ENCODE data around the gene IFRD2. TPM values are rescaled to one million over a fixed set of nuclear protein-coding genes. Genes with fewer than 3 reads are reported as not detected.

IFRD2 gene
- total RNA-seq (10 to 100 TPM; 46.8 to 58.8 TPM), polyA plus RNA-seq (10 to 100 TPM; 34.6 to 47.1 TPM)
- long read RNA-seq, donor 1, transcript IFRD2-202 (12 exons, 2,109 nt), result major isoform, 435 of 586 reads
- long read RNA-seq, donor 1, partial matches to known transcripts, result 40 of 586 reads
- long read RNA-seq, donor 1, other reads (novel, unspliced or antisense), result 110 of 586 reads
- long read RNA-seq, donor 2, transcript IFRD2-202 (12 exons, 2,109 nt), result major isoform, 40 of 78 reads
- long read RNA-seq, donor 2, partial matches to known transcripts, result 13 of 78 reads
- long read RNA-seq, donor 2, other reads (novel, unspliced or antisense), result 24 of 78 reads

GRCh38 chr3:50292159-50293078, at the start of gene IFRD2:
Gene IFRD2 (minus strand): TSS chr3:50292429. CDS start chr3:50292274, 155 bp downstream.
- ATAC-seq (ENCODE audit: low FRiP score), result peak; percentile 97
- peak within 1 kb of the TSS in 1 of 2 donors; percentile 87 for H3K27ac ChIP-seq (ENCODE audit: low read depth in 1 of 2, low read length in 2 of 2)
- peak within 1 kb of the TSS; percentile 56 to 68 for H3K4me3 ChIP-seq (ENCODE audit: low read length in 2 of 2)
- H3K36me3 ChIP-seq (ENCODE audit: control insufficient read depth in 1 of 2, insufficient read depth in 2 of 2, low read length in 1 of 2), result peaks cover 0 to 2% of the 10 kb centered on the region in 2 donors
- no peaks in the 10 kb centered on the region for H3K4me1 ChIP-seq (ENCODE audit: control insufficient read depth in 1 of 2, insufficient read depth in 2 of 2, low read length in 2 of 2)
- intact Hi-C loops (cut with DNase I), result no loop called here
- H3K9me3 ChIP-seq (ENCODE audit: control insufficient read depth, low read length), result no peaks in the 10 kb centered on the region
- peak; percentile 99 for DNase-seq
- 1% methylated on average over 65 to 67 of the region's 67 CpGs for WGBS, 2 donors
- no peaks in the 10 kb centered on the region for H3K27me3 ChIP-seq (ENCODE audit: control insufficient read depth in 1 of 2, insufficient read depth in 2 of 2, low read length in 1 of 2)

- ATAC-seq (ENCODE audit: low FRiP score) (no peak), DNase-seq (no peak)
- Histone ChIP-seq H3K27me3 (ENCODE audit: control insufficient read depth in 1 of 2, insufficient read depth in 2 of 2, low read length in 1 of 2) (no peaks in the 10 kb centered on the region), H3K4me1 (ENCODE audit: control insufficient read depth in 1 of 2, insufficient read depth in 2 of 2, low read length in 2 of 2) (no peaks in the 10 kb centered on the region), H3K9me3 (ENCODE audit: control insufficient read depth, low read length) (no peaks in the 10 kb centered on the region), H3K4me3 (ENCODE audit: low read length in 2 of 2) (no peak overlapping the region), H3K36me3 (ENCODE audit: control insufficient read depth in 1 of 2, insufficient read depth in 2 of 2, low read length in 1 of 2) (no peaks in the 10 kb centered on the region), H3K27ac (ENCODE audit: low read depth in 1 of 2, low read length in 2 of 2) (no peak overlapping the region)
- 90 to 95% methylated on average over 9 of the region's 9 CpGs for WGBS, 2 donors
- intact Hi-C loops (cut with DNase I), result no loop called here
These were observed 49.3 kb upstream of the IFRD2 start for GRCh38 chr3:50341537-50341936.

- no peaks in the 10 kb centered on the region for H3K4me1 ChIP-seq (ENCODE audit: control insufficient read depth in 1 of 2, insufficient read depth in 2 of 2, low read length in 2 of 2)
- 5% methylated on average over 82 to 85 of the region's 85 CpGs for WGBS, 2 donors
These were observed 48.5 kb upstream of the IFRD2 start, which contains the start of gene RASSF1 for GRCh38 chr3:50340448-50341329. Gene RASSF1 (minus strand): TSS chr3:50340836. CDS start chr3:50340805, 31 bp downstream.

GRCh38 chr3:50340147-50340447, 47.9 kb upstream of the IFRD2 start:
- WGBS, 2 donors, result 20 to 33% methylated on average over 9 of the region's 9 CpGs
- H3K4me1 ChIP-seq (ENCODE audit: control insufficient read depth in 1 of 2, insufficient read depth in 2 of 2, low read length in 2 of 2), result no peaks in the 10 kb centered on the region
- no peaks in the 10 kb centered on the region for H3K9me3 ChIP-seq (ENCODE audit: control insufficient read depth, low read length)
- no peaks in the 10 kb centered on the region for H3K27me3 ChIP-seq (ENCODE audit: control insufficient read depth in 1 of 2, insufficient read depth in 2 of 2, low read length in 1 of 2)
- DNase-seq (no peak), ATAC-seq (ENCODE audit: low FRiP score) (no peak)
- H3K36me3 ChIP-seq (ENCODE audit: control insufficient read depth in 1 of 2, insufficient read depth in 2 of 2, low read length in 1 of 2), result no peaks in the 10 kb centered on the region
- H3K4me3 ChIP-seq (ENCODE audit: low read length in 2 of 2), result peak overlapping the region in 1 of 2 donors; percentile 39
- intact Hi-C loops (cut with DNase I), result no loop called here
- H3K27ac ChIP-seq (ENCODE audit: low read depth in 1 of 2, low read length in 2 of 2), result peak overlapping the region in 1 of 2 donors; percentile 2

More at GRCh38 chr3:50340448-50341329, 48.5 kb upstream of the IFRD2 start, which contains the start of gene RASSF1:
- H3K4me3 ChIP-seq (ENCODE audit: low read length in 2 of 2), result peak within 1 kb of the TSS in 1 of 2 donors; percentile 39
- ATAC-seq (ENCODE audit: low FRiP score) (peak; percentile 68), DNase-seq (peak; percentile 89 to 93)
- no peaks in the 10 kb centered on the region for H3K9me3 ChIP-seq (ENCODE audit: control insufficient read depth, low read length)
- peak within 1 kb of the TSS in 1 of 2 donors; percentile 2 for H3K27ac ChIP-seq (ENCODE audit: low read depth in 1 of 2, low read length in 2 of 2)
- intact Hi-C loops (cut with DNase I), result no loop called here
- H3K36me3 ChIP-seq (ENCODE audit: control insufficient read depth in 1 of 2, insufficient read depth in 2 of 2, low read length in 1 of 2), result no peaks in the 10 kb centered on the region
- H3K27me3 ChIP-seq (ENCODE audit: control insufficient read depth in 1 of 2, insufficient read depth in 2 of 2, low read length in 1 of 2), result no peaks in the 10 kb centered on the region

GRCh38 chr3:50339485-50340146, 47.4 kb upstream of the IFRD2 start:
- Histone ChIP-seq H3K9me3 (ENCODE audit: control insufficient read depth, low read length) (no peaks in the 10 kb centered on the region), H3K27me3 (ENCODE audit: control insufficient read depth in 1 of 2, insufficient read depth in 2 of 2, low read length in 1 of 2) (no peaks in the 10 kb centered on the region), H3K36me3 (ENCODE audit: control insufficient read depth in 1 of 2, insufficient read depth in 2 of 2, low read length in 1 of 2) (no peaks in the 10 kb centered on the region), H3K4me1 (ENCODE audit: control insufficient read depth in 1 of 2, insufficient read depth in 2 of 2, low read length in 2 of 2) (no peaks in the 10 kb centered on the region), H3K27ac (ENCODE audit: low read depth in 1 of 2, low read length in 2 of 2) (no peak overlapping the region), H3K4me3 (ENCODE audit: low read length in 2 of 2) (peak overlapping the region in 1 of 2 donors; percentile 39)
- ATAC-seq (ENCODE audit: low FRiP score) (no peak), DNase-seq (no peak)
- intact Hi-C loops (cut with DNase I), result no loop called here
- WGBS, 2 donors, result 77 to 80% methylated on average over 14 of the region's 14 CpGs

- WGBS, 2 donors, result 69 to 72% methylated on average over 5 of the region's 5 CpGs
- DNase-seq (no peak), ATAC-seq (ENCODE audit: low FRiP score) (no peak)
- H3K4me3 ChIP-seq (ENCODE audit: low read length in 2 of 2), result no peak overlapping the region
- H3K36me3 ChIP-seq (ENCODE audit: control insufficient read depth in 1 of 2, insufficient read depth in 2 of 2, low read length in 1 of 2), result no peaks in the 10 kb centered on the region
- H3K27me3 ChIP-seq (ENCODE audit: control insufficient read depth in 1 of 2, insufficient read depth in 2 of 2, low read length in 1 of 2), result no peaks in the 10 kb centered on the region
- H3K4me1 ChIP-seq (ENCODE audit: control insufficient read depth in 1 of 2, insufficient read depth in 2 of 2, low read length in 2 of 2), result peaks cover 0 to 5% of the 10 kb centered on the region in 2 donors
- H3K9me3 ChIP-seq (ENCODE audit: control insufficient read depth, low read length), result no peaks in the 10 kb centered on the region
- peak overlapping the region in 1 of 2 donors; percentile 18 for H3K27ac ChIP-seq (ENCODE audit: low read depth in 1 of 2, low read length in 2 of 2)
- intact Hi-C loops (cut with DNase I), result no loop called here
These were observed 46.7 kb upstream of the IFRD2 start for GRCh38 chr3:50338965-50339364.

- Histone ChIP-seq H3K9me3 (ENCODE audit: control insufficient read depth, low read length) (no peaks in the 10 kb centered on the region), H3K27me3 (ENCODE audit: control insufficient read depth in 1 of 2, insufficient read depth in 2 of 2, low read length in 1 of 2) (no peaks in the 10 kb centered on the region), H3K4me1 (ENCODE audit: control insufficient read depth in 1 of 2, insufficient read depth in 2 of 2, low read length in 2 of 2) (peaks cover 0 to 5% of the 10 kb centered on the region in 2 donors), H3K27ac (ENCODE audit: low read depth in 1 of 2, low read length in 2 of 2) (peak overlapping the region; percentile 17 to 86), H3K36me3 (ENCODE audit: control insufficient read depth in 1 of 2, insufficient read depth in 2 of 2, low read length in 1 of 2) (no peaks in the 10 kb centered on the region), H3K4me3 (ENCODE audit: low read length in 2 of 2) (peak overlapping the region; percentile 51 to 78)
- ATAC-seq (ENCODE audit: low FRiP score) (peak; percentile 93), DNase-seq (peak; percentile 100)
- 0% methylated on average over 67 to 79 of the region's 79 CpGs for WGBS, 2 donors
- intact Hi-C loops (cut with DNase I), result no loop called here
These were observed 45.1 kb upstream of the IFRD2 start for GRCh38 chr3:50337175-50337861.

Measured in aorta (tissue), 5 donors.